ENCODE measurements around the gene IFIT3.

DNA sequence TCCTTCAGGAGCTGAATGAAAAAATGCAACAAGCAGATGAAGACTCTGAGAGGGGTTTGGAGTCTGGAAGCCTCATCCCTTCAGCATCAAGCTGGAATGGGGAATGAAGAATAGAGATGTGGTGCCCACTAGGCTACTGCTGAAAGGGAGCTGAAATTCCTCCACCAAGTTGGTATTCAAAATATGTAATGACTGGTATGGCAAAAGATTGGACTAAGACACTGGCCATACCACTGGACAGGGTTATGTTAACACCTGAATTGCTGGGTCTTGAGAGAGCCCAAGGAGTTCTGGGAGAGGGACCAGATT lies 20.6 kb upstream of the IFIT3 start:
- no peak for TF ChIP-seq EZH2 (IDR thresholded peaks at IDR 0.05; ENCODE audit: low read length, missing control alignments)
- TF ChIP-seq, protein P1, sequence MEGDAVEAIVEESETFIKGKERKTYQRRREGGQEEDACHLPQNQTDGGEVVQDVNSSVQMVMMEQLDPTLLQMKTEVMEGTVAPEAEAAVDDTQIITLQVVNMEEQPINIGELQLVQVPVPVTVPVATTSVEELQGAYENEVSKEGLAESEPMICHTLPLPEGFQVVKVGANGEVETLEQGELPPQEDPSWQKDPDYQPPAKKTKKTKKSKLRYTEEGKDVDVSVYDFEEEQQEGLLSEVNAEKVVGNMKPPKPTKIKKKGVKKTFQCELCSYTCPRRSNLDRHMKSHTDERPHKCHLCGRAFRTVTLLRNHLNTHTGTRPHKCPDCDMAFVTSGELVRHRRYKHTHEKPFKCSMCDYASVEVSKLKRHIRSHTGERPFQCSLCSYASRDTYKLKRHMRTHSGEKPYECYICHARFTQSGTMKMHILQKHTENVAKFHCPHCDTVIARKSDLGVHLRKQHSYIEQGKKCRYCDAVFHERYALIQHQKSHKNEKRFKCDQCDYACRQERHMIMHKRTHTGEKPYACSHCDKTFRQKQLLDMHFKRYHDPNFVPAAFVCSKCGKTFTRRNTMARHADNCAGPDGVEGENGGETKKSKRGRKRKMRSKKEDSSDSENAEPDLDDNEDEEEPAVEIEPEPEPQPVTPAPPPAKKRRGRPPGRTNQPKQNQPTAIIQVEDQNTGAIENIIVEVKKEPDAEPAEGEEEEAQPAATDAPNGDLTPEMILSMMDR (conservative IDR thresholded peaks at IDR 0.05 in 1 of 2, IDR thresholded peaks at IDR 0.05 in 1 of 2; ENCODE audit: low read depth in 1 of 2, low read length in 2 of 2) = no peak

Measured in fibroblast of lung (primary cell).